ENCODE data around the gene KLHL6.

DNA sequence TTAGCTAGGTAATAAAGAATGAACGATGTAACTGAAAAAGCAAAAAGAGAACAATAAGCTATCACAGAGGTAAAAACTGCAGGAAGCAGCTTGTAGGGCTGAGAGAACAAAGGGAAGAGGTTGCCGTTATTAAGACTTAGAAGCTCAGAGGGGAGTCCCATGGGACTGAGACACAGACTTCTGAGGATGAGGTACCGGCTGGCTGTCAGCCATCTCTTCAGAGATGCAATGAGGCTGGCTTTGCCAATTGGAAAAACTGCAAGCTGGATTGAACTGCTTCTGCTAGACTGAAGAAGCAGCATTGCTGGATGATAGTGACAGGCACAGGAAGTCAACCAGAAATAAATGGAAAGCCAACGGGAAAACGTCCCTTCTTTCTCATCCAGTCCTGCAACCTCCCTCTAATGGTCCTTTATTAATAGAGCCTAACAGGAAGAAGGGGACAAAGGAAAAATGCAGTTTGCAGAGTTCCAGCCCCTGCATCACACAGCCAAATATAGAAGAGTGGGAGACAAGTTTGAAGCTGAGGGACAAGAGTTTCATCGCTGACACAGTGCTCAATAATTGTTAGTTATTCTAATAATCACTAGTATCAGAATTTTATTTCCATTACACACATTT is 21.1 kb upstream of the KLHL6 start:
- TF ChIP-seq, protein P1, sequence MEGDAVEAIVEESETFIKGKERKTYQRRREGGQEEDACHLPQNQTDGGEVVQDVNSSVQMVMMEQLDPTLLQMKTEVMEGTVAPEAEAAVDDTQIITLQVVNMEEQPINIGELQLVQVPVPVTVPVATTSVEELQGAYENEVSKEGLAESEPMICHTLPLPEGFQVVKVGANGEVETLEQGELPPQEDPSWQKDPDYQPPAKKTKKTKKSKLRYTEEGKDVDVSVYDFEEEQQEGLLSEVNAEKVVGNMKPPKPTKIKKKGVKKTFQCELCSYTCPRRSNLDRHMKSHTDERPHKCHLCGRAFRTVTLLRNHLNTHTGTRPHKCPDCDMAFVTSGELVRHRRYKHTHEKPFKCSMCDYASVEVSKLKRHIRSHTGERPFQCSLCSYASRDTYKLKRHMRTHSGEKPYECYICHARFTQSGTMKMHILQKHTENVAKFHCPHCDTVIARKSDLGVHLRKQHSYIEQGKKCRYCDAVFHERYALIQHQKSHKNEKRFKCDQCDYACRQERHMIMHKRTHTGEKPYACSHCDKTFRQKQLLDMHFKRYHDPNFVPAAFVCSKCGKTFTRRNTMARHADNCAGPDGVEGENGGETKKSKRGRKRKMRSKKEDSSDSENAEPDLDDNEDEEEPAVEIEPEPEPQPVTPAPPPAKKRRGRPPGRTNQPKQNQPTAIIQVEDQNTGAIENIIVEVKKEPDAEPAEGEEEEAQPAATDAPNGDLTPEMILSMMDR (IDR thresholded peaks at IDR 0.05), result no peak
- TF ChIP-seq SP1 (CRISPR knock-in tag; conservative IDR thresholded peaks at IDR 0.05) (no peak), FOXJ3 (CRISPR knock-in tag; IDR thresholded peaks at IDR 0.05; ENCODE audit: borderline replicate concordance) (no peak), ESRRA (CRISPR knock-in tag; IDR thresholded peaks at IDR 0.05; ENCODE audit: borderline replicate concordance) (no peak), HMGA2 (CRISPR knock-in tag; IDR thresholded peaks at IDR 0.05) (no peak), TP53 (CRISPR knock-in tag; IDR thresholded peaks at IDR 0.05) (no peak), JUN (CRISPR knock-in tag; IDR thresholded peaks at IDR 0.05) (no peak), CBFB (CRISPR knock-in tag; IDR thresholded peaks at IDR 0.05; ENCODE audit: low read depth) (no peak), ELF4 (CRISPR knock-in tag; IDR thresholded peaks at IDR 0.05; ENCODE audit: low read depth) (no peak), ATF1 (CRISPR knock-in tag; IDR thresholded peaks at IDR 0.05) (no peak)
- TF ChIP-seq, protein P2, sequence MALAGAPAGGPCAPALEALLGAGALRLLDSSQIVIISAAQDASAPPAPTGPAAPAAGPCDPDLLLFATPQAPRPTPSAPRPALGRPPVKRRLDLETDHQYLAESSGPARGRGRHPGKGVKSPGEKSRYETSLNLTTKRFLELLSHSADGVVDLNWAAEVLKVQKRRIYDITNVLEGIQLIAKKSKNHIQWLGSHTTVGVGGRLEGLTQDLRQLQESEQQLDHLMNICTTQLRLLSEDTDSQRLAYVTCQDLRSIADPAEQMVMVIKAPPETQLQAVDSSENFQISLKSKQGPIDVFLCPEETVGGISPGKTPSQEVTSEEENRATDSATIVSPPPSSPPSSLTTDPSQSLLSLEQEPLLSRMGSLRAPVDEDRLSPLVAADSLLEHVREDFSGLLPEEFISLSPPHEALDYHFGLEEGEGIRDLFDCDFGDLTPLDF (CRISPR knock-in tag; IDR thresholded peaks at IDR 0.05), result no peak
- TF ChIP-seq, protein P3, sequence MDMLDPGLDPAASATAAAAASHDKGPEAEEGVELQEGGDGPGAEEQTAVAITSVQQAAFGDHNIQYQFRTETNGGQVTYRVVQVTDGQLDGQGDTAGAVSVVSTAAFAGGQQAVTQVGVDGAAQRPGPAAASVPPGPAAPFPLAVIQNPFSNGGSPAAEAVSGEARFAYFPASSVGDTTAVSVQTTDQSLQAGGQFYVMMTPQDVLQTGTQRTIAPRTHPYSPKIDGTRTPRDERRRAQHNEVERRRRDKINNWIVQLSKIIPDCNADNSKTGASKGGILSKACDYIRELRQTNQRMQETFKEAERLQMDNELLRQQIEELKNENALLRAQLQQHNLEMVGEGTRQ (CRISPR knock-in tag; IDR thresholded peaks at IDR 0.05), result no peak
